ENCODE data around the gene ATP6V0C.

GRCh38 chr16:2466667-2467527 lies 46.9 kb upstream of the ATP6V0C start:
- TF ChIP-seq CTCF (IDR thresholded peaks at IDR 0.05) (no peak), EZH2 (IDR thresholded peaks at IDR 0.05; ENCODE audit: borderline replicate concordance, insufficient read depth, low read depth, low read length, poor library complexity, severe bottlenecking) (no peak)
